CD4-positive, alpha-beta T cell treated with Interleukin-6 at 100 ng/mL for 8 hours (primary cell): Measurements from ENCODE around the gene ELK4.

ENCODE experiments used
- DNase-seq: peaks from one replicate; pipeline ENCODE4 v3.0.0-alpha.2; 2020; ENCODE audit warnings: mixed read lengths, low spot score

The ELK4 gene

GRCh38 chr1:205581321-205581980 lies 50.4 kb downstream of the ELK4 start:
- no peak for DNase-seq

- DNase-seq, result no peak
These were observed 51.0 kb downstream of the ELK4 start for GRCh38 chr1:205580923-205581180.

GRCh38 chr1:205580140-205580922 lies 51.5 kb downstream of the ELK4 start:
- DNase-seq, result no peak

- no peak for DNase-seq
These were observed 52.1 kb downstream of the ELK4 start for GRCh38 chr1:205579711-205580110.

GRCh38 chr1:205578780-205579571 lies 52.8 kb downstream of the ELK4 start:
- DNase-seq, result no peak

GRCh38 chr1:205577874-205578658 lies 53.7 kb downstream of the ELK4 start:
- DNase-seq, result no peak

GRCh38 chr1:205576805-205577761 lies 54.7 kb downstream of the ELK4 start:
- DNase-seq, result no peak

- DNase-seq, result no peak
These were observed 55.8 kb downstream of the ELK4 start for GRCh38 chr1:205576011-205576410.

GRCh38 chr1:205575294-205575885 lies 56.4 kb downstream of the ELK4 start:
- no peak for DNase-seq

GRCh38 chr1:205572421-205572820 lies 59.4 kb downstream of the ELK4 start:
- DNase-seq, result no peak

- no peak for DNase-seq
These were observed 60.1 kb downstream of the ELK4 start for GRCh38 chr1:205571747-205572146.

- DNase-seq, result no peak
These were observed 60.8 kb downstream of the ELK4 start for GRCh38 chr1:205570796-205571537.

- no peak for DNase-seq
These were observed 61.7 kb downstream of the ELK4 start for GRCh38 chr1:205570173-205570501.

GRCh38 chr1:205569411-205570172 lies 62.2 kb downstream of the ELK4 start:
- no peak for DNase-seq

GRCh38 chr1:205568469-205569361 lies 63.1 kb downstream of the ELK4 start:
- no peak for DNase-seq

GRCh38 chr1:205568135-205568468 lies 63.7 kb downstream of the ELK4 start:
- DNase-seq, result no peak

- no peak for DNase-seq
These were observed 64.1 kb downstream of the ELK4 start for GRCh38 chr1:205567716-205568115.

- no peak for DNase-seq
These were observed 66.0 kb downstream of the ELK4 start for GRCh38 chr1:205565799-205566198.
